Activated B cell treated with CpG ODN at 0.5 μM for 24 hours (primary cell): ENCODE results near the gene B3GALNT1. TPM values are rescaled to one million over a fixed set of nuclear protein-coding genes. Genes with fewer than 3 reads are reported as not detected.

Source experiments
- ATAC-seq: fragments of 200-7000 bp; cut with Tn5 transposase; one replicate; pipeline ENCODE4 v1.10.0; 2021; ENCODE audit warnings: low read depth, mild to moderate bottlenecking, moderate library complexity
- CTCF ChIA-PET: fragments of 350-600 bp; sonication (Branson Sonifier 250); formaldehyde crosslinking; loops from one replicate; lab custom pipeline; 2021; ENCODE audit warnings: antibody characterized with exemption; lab: Charles Lee
- POLR2A ChIA-PET: fragments of 350-600 bp; sonication (Branson Sonifier 250); formaldehyde crosslinking; loops from one replicate; lab custom pipeline; 2021; ENCODE audit warnings: antibody characterized with exemption; lab: Charles Lee
- DNase-seq: peaks from one replicate; pipeline ENCODE4 v3.0.0; 2022
- H3K27ac Mint-ChIP-seq: one replicate; pipeline ENCODE4 v1.8.0; 2020; ENCODE audit warnings: mixed read lengths
- H3K27me3 Mint-ChIP-seq: one replicate; pipeline ENCODE4 v1.8.0; 2021; ENCODE audit warnings: mixed read lengths
- H3K36me3 Mint-ChIP-seq: one replicate; pipeline ENCODE4 v1.8.0; 2021; ENCODE audit warnings: low read depth, mixed read lengths
- H3K4me1 Mint-ChIP-seq: one replicate; pipeline ENCODE4 v1.8.0; 2021; ENCODE audit warnings: mixed read lengths
- H3K4me3 Mint-ChIP-seq: one replicate; pipeline ENCODE4 v1.8.0; 2020; ENCODE audit warnings: mild to moderate bottlenecking, mixed read lengths
- H3K9me3 Mint-ChIP-seq: one replicate; pipeline ENCODE4 v1.8.0; 2020; ENCODE audit warnings: mixed read lengths
- CTCF ChIP-seq: fragments of 200-600 bp; IDR thresholded peaks from one replicate; pipeline ENCODE4 v1.8.0; 2022; ENCODE audit warnings: antibody characterized with exemption, mild to moderate bottlenecking
- intact Hi-C: fragments of 100-400 bp; cut with micrococcal nuclease; formaldehyde crosslinking; loops from one replicate; pipeline ENCODE4 v1.15.1; 2024
- total RNA-seq: library from RNA; stranded (reverse); gene quantifications from 2 replicates; pipeline ENCODE4 v1.2.3, GENCODE V29; 2022

Gene B3GALNT1
- total RNA-seq, 1 donor from 2014 or later = 8.5 TPM

- no peaks in the 10 kb centered on the region for H3K9me3 Mint-ChIP-seq
- H3K4me1 Mint-ChIP-seq = peaks cover 12% of the 10 kb centered on the region
- intact Hi-C loops = loop anchor here (5.0 to 10.0 kb wide), 2 partner anchors 64 to 347 kb away; partner anchors contain the start of gene PPM1L
- H3K27ac Mint-ChIP-seq = no peak overlapping the region
- no peaks in the 10 kb centered on the region for H3K36me3 Mint-ChIP-seq
- no peak overlapping the region for H3K4me3 Mint-ChIP-seq
- DNase-seq (no peak), ATAC-seq (no peak)
- ChIA-PET CTCF (interaction anchor here (0.9 to 1.6 kb wide), 2 partner anchors 11 to 30 kb away, joined by 3 to 6 read pairs; no protein-coding TSS in a partner anchor), POLR2A (no interaction called here)
- no peak for TF ChIP-seq CTCF
- H3K27me3 Mint-ChIP-seq = peaks cover 4% of the 10 kb centered on the region
These were observed 3.5 kb downstream of the B3GALNT1 start for GRCh38 chr3:161101609-161102008.

GRCh38 chr3:161100994-161101393, 4.2 kb downstream of the B3GALNT1 start:
- no peaks in the 10 kb centered on the region for H3K9me3 Mint-ChIP-seq
- H3K4me3 Mint-ChIP-seq = no peak overlapping the region
- DNase-seq (no peak), ATAC-seq (no peak)
- H3K36me3 Mint-ChIP-seq = no peaks in the 10 kb centered on the region
- intact Hi-C loops = loop anchor here (5.0 to 10.0 kb wide), 2 partner anchors 64 to 346 kb away; partner anchors contain the start of gene PPM1L
- peaks cover 12% of the 10 kb centered on the region for H3K4me1 Mint-ChIP-seq
- ChIA-PET POLR2A (no interaction called here), CTCF (interaction anchor here (0.9 to 1.6 kb wide), 2 partner anchors 10 to 29 kb away, joined by 3 to 6 read pairs; no protein-coding TSS in a partner anchor)
- no peak overlapping the region for H3K27ac Mint-ChIP-seq
- no peak for TF ChIP-seq CTCF
- peaks cover 4% of the 10 kb centered on the region for H3K27me3 Mint-ChIP-seq

- intact Hi-C loops = loop anchor here (2.0 kb wide), 1 partner anchor 326 kb away; no protein-coding TSS in a partner anchor
- Mint-ChIP-seq H3K27me3 (no peaks in the 10 kb centered on the region), H3K4me3 (no peak overlapping the region), H3K27ac (no peak overlapping the region), H3K36me3 (no peaks in the 10 kb centered on the region), H3K4me1 (no peaks in the 10 kb centered on the region), H3K9me3 (no peaks in the 10 kb centered on the region)
- DNase-seq (no peak), ATAC-seq (peak; percentile 21)
- ChIA-PET POLR2A (no interaction called here), CTCF (interaction anchor here (0.9 to 2.4 kb wide), 3 partner anchors 8 to 178 kb away, joined by 3 to 13 read pairs (median 5); partner anchors contain the start of gene B3GALNT1)
- no peak for TF ChIP-seq CTCF
These were observed 8.3 kb downstream of the B3GALNT1 start for GRCh38 chr3:161096771-161097367.

- TF ChIP-seq CTCF = no peak
- DNase-seq (no peak), ATAC-seq (no peak)
- H3K36me3 Mint-ChIP-seq = no peaks in the 10 kb centered on the region
- no peaks in the 10 kb centered on the region for H3K9me3 Mint-ChIP-seq
- CTCF ChIA-PET = no interaction called here
- intact Hi-C loops = no loop called here
- H3K4me1 Mint-ChIP-seq = no peaks in the 10 kb centered on the region
- POLR2A ChIA-PET = no interaction called here
- H3K27ac Mint-ChIP-seq = no peak overlapping the region
- H3K4me3 Mint-ChIP-seq = no peak overlapping the region
- H3K27me3 Mint-ChIP-seq = no peaks in the 10 kb centered on the region
These were observed 11.3 kb downstream of the B3GALNT1 start for GRCh38 chr3:161093895-161094294.

- ChIA-PET POLR2A (no interaction called here), CTCF (no interaction called here)
- no peaks in the 10 kb centered on the region for H3K36me3 Mint-ChIP-seq
- H3K4me3 Mint-ChIP-seq = no peak overlapping the region
- peaks cover 15% of the 10 kb centered on the region for H3K4me1 Mint-ChIP-seq
- no peak for ATAC-seq
- no peak for TF ChIP-seq CTCF
- intact Hi-C loops = no loop called here
- H3K9me3 Mint-ChIP-seq = no peaks in the 10 kb centered on the region
- no peak overlapping the region for H3K27ac Mint-ChIP-seq
- no peaks in the 10 kb centered on the region for H3K27me3 Mint-ChIP-seq
- DNase-seq = no peak
These were observed 20.9 kb downstream of the B3GALNT1 start for GRCh38 chr3:161084277-161084676.
